Glutamatergic neuron (in vitro differentiated cells): ENCODE results near the gene SLX9. TPM values are rescaled to one million over a fixed set of nuclear protein-coding genes. Genes with fewer than 3 reads are reported as not detected.

ENCODE experiments used
- DNase-seq: peaks from one replicate; pipeline ENCODE4 v3.0.0; 2022
- H3K27ac Mint-ChIP-seq: one replicate; pipeline ENCODE4 v1.8.0; 2020; ENCODE audit warnings: mild to moderate bottlenecking, mixed read lengths, inconsistent platforms; ENCODE audit not compliant: unreplicated experiment
- H3K27me3 Mint-ChIP-seq: one replicate; pipeline ENCODE4 v1.8.0; 2020; ENCODE audit warnings: mild to moderate bottlenecking, moderate library complexity, mixed read lengths, inconsistent platforms; ENCODE audit not compliant: unreplicated experiment
- H3K36me3 Mint-ChIP-seq: one replicate; pipeline ENCODE4 v1.8.0; 2020; ENCODE audit warnings: mild to moderate bottlenecking, mixed read lengths, inconsistent platforms; ENCODE audit not compliant: unreplicated experiment
- H3K4me1 Mint-ChIP-seq: one replicate; pipeline ENCODE4 v1.8.0; 2020; ENCODE audit warnings: mild to moderate bottlenecking, low read depth, mixed read lengths, inconsistent platforms; ENCODE audit not compliant: unreplicated experiment
- H3K4me3 Mint-ChIP-seq: one replicate; pipeline ENCODE4 v1.8.0; 2020; ENCODE audit warnings: mild to moderate bottlenecking, mixed read lengths, inconsistent platforms; ENCODE audit not compliant: unreplicated experiment
- H3K9me3 Mint-ChIP-seq: one replicate; pipeline ENCODE4 v1.8.0; 2020; ENCODE audit warnings: mild to moderate bottlenecking, moderate library complexity, mixed read lengths, inconsistent platforms; ENCODE audit not compliant: unreplicated experiment
- CTCF ChIP-seq: fragments of 200-600 bp; sonication (generic); IDR thresholded peaks from one replicate; pipeline ENCODE4 v1.5.0; 2021; ENCODE audit not compliant: partially characterized antibody, unreplicated experiment
- total RNA-seq: library from RNA; stranded (reverse); fragmentation: NEBNext Ultra II Directional; extraction: Animal tissue kit (Norgen Biotek cat#: 25700); gene quantifications from one replicate; pipeline ENCODE4 v1.2.1, GENCODE V29; 2021; ENCODE audit not compliant: unreplicated experiment

The SLX9 gene
- total RNA-seq, 1 donor from 2014 or later: 30.7 TPM

DNA sequence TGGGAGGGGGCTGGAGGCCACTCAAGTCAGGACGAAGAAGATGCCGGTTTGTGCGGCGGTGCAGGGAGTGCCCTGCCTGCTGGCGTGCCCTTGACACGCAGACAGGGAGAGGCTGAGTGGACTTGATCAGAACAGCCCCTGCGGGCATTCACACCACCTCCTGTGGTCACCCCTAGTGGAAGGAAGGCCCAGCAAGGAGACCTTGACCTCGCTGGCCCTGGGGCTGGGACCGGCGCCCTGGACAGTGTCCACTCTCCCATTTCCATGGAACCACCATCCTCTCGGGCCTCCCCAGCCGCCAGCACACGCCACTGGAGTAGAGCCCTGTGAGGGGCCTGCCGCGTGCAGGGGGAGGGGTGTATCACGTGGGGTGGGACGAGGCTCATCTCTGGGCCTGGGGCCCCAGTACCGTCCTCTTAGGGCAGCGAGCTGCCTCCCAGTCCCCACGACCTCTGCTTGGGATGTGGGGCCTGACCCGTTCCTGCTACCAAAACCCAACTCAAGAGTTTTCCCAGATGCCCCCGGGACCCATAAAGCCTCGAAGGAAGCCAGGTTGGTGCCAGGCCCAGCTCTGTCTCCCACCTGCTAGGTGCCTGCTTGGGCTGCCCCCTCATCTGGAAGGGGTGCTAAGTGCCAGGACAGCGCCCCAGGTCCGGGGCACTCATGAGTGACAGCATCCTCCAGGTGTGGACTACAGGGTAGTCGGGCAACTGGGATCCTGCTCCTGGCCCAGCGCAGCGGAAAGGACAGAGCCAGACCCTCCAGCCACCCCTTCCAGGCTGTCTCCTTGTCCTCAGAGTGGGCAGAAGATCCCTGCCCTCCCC is 62.8 kb downstream of the SLX9 start:
- Mint-ChIP-seq H3K4me3 (no peak overlapping the region), H3K36me3 (peaks cover 6% of the 10 kb centered on the region), H3K4me1 (peaks cover 21% of the 10 kb centered on the region), H3K27ac (no peak overlapping the region), H3K9me3 (peaks cover 2% of the 10 kb centered on the region), H3K27me3 (peaks cover 2% of the 10 kb centered on the region)
- no peak for TF ChIP-seq CTCF
- peak; percentile 6 for DNase-seq

- Mint-ChIP-seq H3K27me3 (peaks cover 2% of the 10 kb centered on the region), H3K9me3 (peaks cover 2% of the 10 kb centered on the region), H3K27ac (no peak overlapping the region), H3K36me3 (peaks cover 6% of the 10 kb centered on the region), H3K4me1 (peaks cover 24% of the 10 kb centered on the region), H3K4me3 (no peak overlapping the region)
- no peak for TF ChIP-seq CTCF
- peak; percentile 6 for DNase-seq
These were observed 63.7 kb downstream of the SLX9 start for GRCh38 chr21:45003331-45004058.

DNA sequence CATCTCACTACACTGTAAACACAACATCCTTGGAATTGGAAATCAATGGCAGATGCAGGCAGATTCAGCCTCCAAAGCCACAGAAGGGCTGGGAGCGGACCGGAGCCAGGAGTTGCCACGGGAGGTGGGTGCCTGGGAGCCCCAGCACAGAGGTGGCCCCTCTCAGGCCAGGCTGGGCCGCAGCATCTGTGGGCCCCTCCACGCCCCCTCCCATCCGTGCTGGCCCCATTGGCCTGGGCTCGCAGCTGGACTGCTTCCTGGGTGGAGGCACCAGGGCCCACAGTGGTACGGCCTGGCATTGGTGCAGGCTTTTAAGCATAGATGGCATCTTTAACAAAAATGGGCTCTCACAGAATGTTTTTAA is 64.2 kb downstream of the SLX9 start:
- Mint-ChIP-seq H3K27ac (no peak overlapping the region), H3K4me1 (peaks cover 28% of the 10 kb centered on the region), H3K36me3 (peaks cover 6% of the 10 kb centered on the region), H3K9me3 (peaks cover 2% of the 10 kb centered on the region), H3K27me3 (peaks cover 2% of the 10 kb centered on the region), H3K4me3 (no peak overlapping the region)
- TF ChIP-seq CTCF: no peak
- peak; percentile 18 for DNase-seq

- H3K27me3 Mint-ChIP-seq: peaks cover 2% of the 10 kb centered on the region
These were observed 64.8 kb downstream of the SLX9 start for GRCh38 chr21:45004481-45005247.

More at GRCh38 chr21:45004481-45005247, 64.8 kb downstream of the SLX9 start:
- DNase-seq: peak; percentile 13
- TF ChIP-seq CTCF: no peak
- H3K4me3 Mint-ChIP-seq: no peak overlapping the region
- H3K27ac Mint-ChIP-seq: no peak overlapping the region
- peaks cover 6% of the 10 kb centered on the region for H3K36me3 Mint-ChIP-seq
- H3K9me3 Mint-ChIP-seq: peaks cover 2% of the 10 kb centered on the region
- H3K4me1 Mint-ChIP-seq: peaks cover 31% of the 10 kb centered on the region
